DMS153 treated with DMSO at 0.1 percent for 48 hours (cell line): ENCODE measurements around the gene SMIM10L2A.
A peak's percentile ranks its signal among the peaks of the same experiment; 100 is the strongest.
"Not testable (repeated sequence)": the region's sequence is repeated elsewhere in the genome, so short reads cannot be mapped to it uniquely, and the experiment has no call there.

Source experiments
- DNase-seq: peaks from one replicate; lab custom pipeline; 2025; ENCODE audit not compliant: unreplicated experiment; lab: John Stamatoyannopoulos, UW

SMIM10L2A gene

GRCh38 chrX:135421537-135421931, 210 bp upstream of the SMIM10L2A start:
- DNase-seq, result peak; percentile 71

GRCh38 chrX:135422810-135423168, 1.0 kb downstream of the SMIM10L2A start:
- DNase-seq, result not testable (repeated sequence)

GRCh38 chrX:135423173-135423864, 1.6 kb downstream of the SMIM10L2A start:
- not testable (repeated sequence) for DNase-seq

GRCh38 chrX:135424469-135424868, 2.7 kb downstream of the SMIM10L2A start:
- DNase-seq, result no peak

- no peak for DNase-seq
Measured at GRCh38 chrX:135425026-135425965, 3.6 kb downstream of the SMIM10L2A start.

- DNase-seq, result no peak
Measured at GRCh38 chrX:135429429-135429828, 7.7 kb downstream of the SMIM10L2A start.

GRCh38 chrX:135431886-135432285, 10.1 kb downstream of the SMIM10L2A start:
- DNase-seq, result no peak

- DNase-seq, result no peak
Measured at GRCh38 chrX:135432453-135432852, 10.7 kb downstream of the SMIM10L2A start.

GRCh38 chrX:135432881-135433521, 11.3 kb downstream of the SMIM10L2A start:
- no peak for DNase-seq

- no peak for DNase-seq
Measured at GRCh38 chrX:135433531-135434257, 11.9 kb downstream of the SMIM10L2A start.

- DNase-seq, result no peak
Measured at GRCh38 chrX:135434258-135435138, 12.8 kb downstream of the SMIM10L2A start.

- DNase-seq, result no peak
Measured at GRCh38 chrX:135435139-135435922, 13.6 kb downstream of the SMIM10L2A start.

- no peak for DNase-seq
Measured at GRCh38 chrX:135435933-135436332, 14.2 kb downstream of the SMIM10L2A start.

- no peak for DNase-seq
Measured at GRCh38 chrX:135436456-135436855, 14.7 kb downstream of the SMIM10L2A start.

GRCh38 chrX:135436966-135437866, 15.5 kb downstream of the SMIM10L2A start:
- no peak for DNase-seq

GRCh38 chrX:135437867-135438733, 16.4 kb downstream of the SMIM10L2A start:
- DNase-seq, result peak; percentile 29

GRCh38 chrX:135438734-135439043, 16.9 kb downstream of the SMIM10L2A start:
- no peak for DNase-seq
